Fibroblast of lung (primary cell): ENCODE data around the gene SV2A. TPM values are rescaled to one million over a fixed set of nuclear protein-coding genes. Genes with fewer than 3 reads are reported as not detected.

Experiments
- DNase-seq, 2 donors: peaks; one replicate each; pipeline versions ENCODE4 v3.0.0 to v3.0.0-alpha.2; 2010; ENCODE audit warnings: low read depth in 2 of 2
- H2AFZ ChIP-seq: 2 replicates; pipeline ENCODE4 v1.5.1; 2012; ENCODE audit warnings: low read length, control low read depth, inconsistent platforms
- H3K27ac ChIP-seq: 2 replicates; pipeline ENCODE4 v1.5.1; 2011; ENCODE audit warnings: low read length, control low read depth; ENCODE audit not compliant: insufficient read depth
- H3K27me3 ChIP-seq: 2 replicates; pipeline ENCODE4 v1.5.1; 2011; ENCODE audit warnings: mild to moderate bottlenecking, low read length; ENCODE audit not compliant: control insufficient read depth, insufficient read depth
- H3K36me3 ChIP-seq: 2 replicates; pipeline ENCODE4 v1.5.1; 2011; ENCODE audit warnings: low read length; ENCODE audit not compliant: control insufficient read depth, insufficient read depth
- H3K4me1 ChIP-seq: 2 replicates; pipeline ENCODE4 v1.5.1; 2011; ENCODE audit warnings: low read length; ENCODE audit not compliant: control insufficient read depth, insufficient read depth; ENCODE audit errors: extremely low read depth
- H3K4me2 ChIP-seq: 2 replicates; pipeline ENCODE4 v1.5.1; 2011; ENCODE audit warnings: low read length, control low read depth; ENCODE audit not compliant: insufficient read depth; ENCODE audit errors: extremely low read depth
- H3K4me3 ChIP-seq, 4 experiments: fragments of 200-600 bp in 1 of 4; sonication (generic) in 1 of 4; replicated peaks in 1 of 4; 2 replicates each; pipeline ENCODE4 v1.5.1; 2011 to 2016; ENCODE audit warnings: low read length in 4 of 4, low read depth in 3 of 4, mild to moderate bottlenecking in 3 of 4, control low read depth in 2 of 4, inconsistent platforms in 1 of 4, mixed read lengths in 1 of 4; ENCODE audit not compliant: insufficient read depth in 1 of 4; ENCODE audit errors: control extremely low read depth in 1 of 4
- H3K79me2 ChIP-seq: 2 replicates; pipeline ENCODE4 v1.5.1; 2012; ENCODE audit warnings: mild to moderate bottlenecking, low read length, inconsistent platforms; ENCODE audit not compliant: control insufficient read depth, insufficient read depth
- H3K9ac ChIP-seq: 2 replicates; pipeline ENCODE4 v1.5.1; 2011; ENCODE audit warnings: mild to moderate bottlenecking, low read length, control low read depth; ENCODE audit not compliant: insufficient read depth
- H3K9me3 ChIP-seq: 2 replicates; pipeline ENCODE4 v1.5.1; 2012; ENCODE audit warnings: low read depth, low read length; ENCODE audit not compliant: control insufficient read depth, insufficient read depth
- H4K20me1 ChIP-seq: 2 replicates; pipeline ENCODE4 v1.5.1; 2011; ENCODE audit warnings: low read length; ENCODE audit not compliant: control insufficient read depth, insufficient read depth; ENCODE audit errors: extremely low read depth
- EZH2 ChIP-seq: IDR thresholded peaks from 2 replicates; pipeline ENCODE4 v1.5.1; 2012; ENCODE audit warnings: low read length, control low read depth, mild to moderate bottlenecking; ENCODE audit errors: missing control alignments
- polyA plus RNA-seq, 2 donors: library from polyadenylated mRNA; depleted of rRNA in 1 of 2; stranded (reverse) in 1 of 2; unstranded in 1 of 2; fragments of >200 nt; gene quantifications; 2 replicates each; pipeline ENCODE4 v1.2.1, GENCODE V29; 2011 to 2012; ENCODE audit warnings: missing spikeins in 1 of 2
- total RNA-seq: library from RNA; depleted of rRNA; stranded (reverse); fragments of >200 nt; gene quantifications from 2 replicates; pipeline ENCODE4 v1.2.1, GENCODE V29; 2014
- TF ChIP-seq, protein P1 (sequence below), 2 donors: IDR thresholded peaks in 1 of 2; conservative IDR thresholded peaks in 1 of 2; 1 replicate in 1 of 2; 2 replicates in 1 of 2; pipeline ENCODE4 v1.5.1; 2011 to 2012; ENCODE audit warnings: low read length in 2 of 2, control low read depth in 1 of 2, inconsistent platforms in 1 of 2, low read depth in 1 of 2, mild to moderate bottlenecking in 1 of 2

The SV2A gene
- total and polyA plus RNA-seq, 2 donors (not counting 1 experiment from before 2014, with no cell fraction given) = 35.8 to 39.6 TPM

DNA sequence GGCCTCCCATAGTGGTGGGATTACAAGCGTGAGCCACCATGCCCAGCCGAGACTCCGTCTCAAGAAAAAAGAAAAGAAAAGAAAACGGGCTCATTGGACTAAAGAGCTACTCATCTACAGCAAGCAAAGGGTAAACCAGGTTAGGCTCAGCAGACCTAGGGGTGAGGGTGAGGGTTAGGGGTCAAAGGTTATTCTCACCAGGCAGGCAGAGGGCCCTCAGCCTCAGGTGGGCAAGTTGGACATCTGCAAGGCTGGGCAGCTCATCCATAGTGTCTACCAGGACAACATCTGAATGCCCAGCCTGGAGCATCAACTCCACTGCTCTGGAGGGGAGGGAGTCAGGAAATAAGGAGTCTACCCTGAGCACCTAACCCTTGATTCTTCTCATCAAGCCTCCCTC lies 15.6 kb upstream of the SV2A start:
- TF ChIP-seq EZH2 = no peak
- TF ChIP-seq, protein P1, sequence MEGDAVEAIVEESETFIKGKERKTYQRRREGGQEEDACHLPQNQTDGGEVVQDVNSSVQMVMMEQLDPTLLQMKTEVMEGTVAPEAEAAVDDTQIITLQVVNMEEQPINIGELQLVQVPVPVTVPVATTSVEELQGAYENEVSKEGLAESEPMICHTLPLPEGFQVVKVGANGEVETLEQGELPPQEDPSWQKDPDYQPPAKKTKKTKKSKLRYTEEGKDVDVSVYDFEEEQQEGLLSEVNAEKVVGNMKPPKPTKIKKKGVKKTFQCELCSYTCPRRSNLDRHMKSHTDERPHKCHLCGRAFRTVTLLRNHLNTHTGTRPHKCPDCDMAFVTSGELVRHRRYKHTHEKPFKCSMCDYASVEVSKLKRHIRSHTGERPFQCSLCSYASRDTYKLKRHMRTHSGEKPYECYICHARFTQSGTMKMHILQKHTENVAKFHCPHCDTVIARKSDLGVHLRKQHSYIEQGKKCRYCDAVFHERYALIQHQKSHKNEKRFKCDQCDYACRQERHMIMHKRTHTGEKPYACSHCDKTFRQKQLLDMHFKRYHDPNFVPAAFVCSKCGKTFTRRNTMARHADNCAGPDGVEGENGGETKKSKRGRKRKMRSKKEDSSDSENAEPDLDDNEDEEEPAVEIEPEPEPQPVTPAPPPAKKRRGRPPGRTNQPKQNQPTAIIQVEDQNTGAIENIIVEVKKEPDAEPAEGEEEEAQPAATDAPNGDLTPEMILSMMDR (conservative IDR thresholded peaks at IDR 0.05 in 1 of 2, IDR thresholded peaks at IDR 0.05 in 1 of 2; ENCODE audit: low read depth in 1 of 2, low read length in 2 of 2) = no peak
- peaks cover 3% of the 10 kb centered on the region for H3K36me3 ChIP-seq
- no peak for DNase-seq
- no peaks in the 10 kb centered on the region for H3K27me3 ChIP-seq
- H3K4me2 ChIP-seq = no peak overlapping the region
- no peak overlapping the region for H3K27ac ChIP-seq
- H3K4me3 ChIP-seq = no peak overlapping the region
- H4K20me1 ChIP-seq = no peaks in the 10 kb centered on the region
- no peak overlapping the region for H2AFZ ChIP-seq
- peaks cover 3% of the 10 kb centered on the region for H3K79me2 ChIP-seq
- H3K4me1 ChIP-seq = peaks cover 16% of the 10 kb centered on the region
- no peaks in the 10 kb centered on the region for H3K9me3 ChIP-seq
- H3K9ac ChIP-seq = no peak overlapping the region

DNA sequence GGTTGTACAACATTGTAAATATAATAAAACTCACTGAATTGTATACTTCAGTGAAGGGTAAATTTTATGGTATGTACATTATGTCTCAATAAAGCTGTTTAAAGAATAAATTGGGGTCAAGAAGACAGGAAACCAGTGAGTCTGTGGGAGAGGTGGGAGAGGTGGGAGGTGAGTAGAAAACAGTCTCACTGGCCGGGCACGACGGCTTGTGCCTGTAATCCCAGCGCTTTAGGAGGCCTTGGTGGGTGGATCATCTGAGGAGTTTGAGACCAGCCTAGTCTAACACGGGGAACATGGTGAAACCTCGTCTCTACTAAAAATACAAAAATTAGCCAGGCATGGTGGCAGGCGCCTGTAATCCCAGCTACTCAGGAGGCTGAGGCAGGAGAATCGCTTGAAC lies 14.8 kb upstream of the SV2A start:
- DNase-seq = no peak
- Histone ChIP-seq H3K27me3 (no peaks in the 10 kb centered on the region), H2AFZ (no peak overlapping the region), H3K9ac (no peak overlapping the region), H3K4me1 (peaks cover 15% of the 10 kb centered on the region), H3K79me2 (peaks cover 4% of the 10 kb centered on the region), H3K4me2 (no peak overlapping the region), H3K27ac (no peak overlapping the region), H3K9me3 (no peaks in the 10 kb centered on the region), H3K4me3 (no peak overlapping the region), H3K36me3 (peaks cover 3% of the 10 kb centered on the region), H4K20me1 (no peaks in the 10 kb centered on the region)
- TF ChIP-seq, protein P1 (conservative IDR thresholded peaks at IDR 0.05 in 1 of 2, IDR thresholded peaks at IDR 0.05 in 1 of 2; ENCODE audit: low read depth in 1 of 2, low read length in 2 of 2) = no peak
- TF ChIP-seq EZH2 = no peak

DNA sequence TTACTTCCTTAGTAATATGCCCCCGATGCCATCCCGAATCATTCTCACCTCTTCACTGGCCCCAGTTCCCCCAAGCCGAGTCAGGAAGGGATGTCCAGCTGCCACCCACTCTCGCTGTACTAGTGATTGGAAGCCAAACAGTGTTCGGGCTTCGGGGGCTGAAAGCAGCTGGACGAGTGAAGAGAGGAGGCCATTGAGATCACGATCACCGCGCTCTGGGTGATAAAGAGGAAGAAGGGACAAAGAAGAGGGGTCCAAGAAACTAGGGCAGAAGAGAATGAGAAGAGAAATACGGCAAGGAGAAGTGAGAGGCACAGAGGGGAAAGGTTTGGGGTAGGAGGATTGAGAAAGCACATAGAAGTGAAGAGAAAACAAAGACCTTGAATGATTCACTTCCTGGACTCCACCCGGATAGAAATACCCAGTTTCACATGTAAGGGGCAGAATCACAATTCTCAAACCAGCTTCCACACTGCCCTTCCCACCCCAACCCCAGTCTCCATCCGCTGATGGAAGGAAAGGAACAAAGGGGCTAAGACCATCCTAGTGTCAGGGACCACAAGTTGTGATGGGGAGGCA lies 13.7 kb upstream of the SV2A start:
- Histone ChIP-seq H3K4me1 (peaks cover 8% of the 10 kb centered on the region), H4K20me1 (no peaks in the 10 kb centered on the region), H3K9ac (no peak overlapping the region), H3K4me2 (no peak overlapping the region), H3K27me3 (no peaks in the 10 kb centered on the region), H3K36me3 (peaks cover 4% of the 10 kb centered on the region), H3K9me3 (no peaks in the 10 kb centered on the region), H3K4me3 (no peak overlapping the region), H3K27ac (no peak overlapping the region), H2AFZ (no peak overlapping the region), H3K79me2 (peaks cover 16% of the 10 kb centered on the region)
- TF ChIP-seq EZH2 = no peak
- TF ChIP-seq, protein P1 (conservative IDR thresholded peaks at IDR 0.05 in 1 of 2, IDR thresholded peaks at IDR 0.05 in 1 of 2; ENCODE audit: low read depth in 1 of 2, low read length in 2 of 2) = no peak
- no peak for DNase-seq
